A673 (cell line): ENCODE results near the gene CRYBA2.

Experiments used
- EZH2 ChIP-seq: fragments of 200-600 bp; sonication (generic); IDR thresholded peaks from 2 replicates; pipeline ENCODE4 v1.6.1; 2017; ENCODE audit warnings: borderline replicate concordance, low read depth, mild to moderate bottlenecking, mixed read lengths, antibody characterized with exemption, low read length; ENCODE audit not compliant: poor library complexity, severe bottlenecking
- TF ChIP-seq, protein P1 (sequence below): fragments of 300-800, 200-600 bp; sonication (generic); conservative IDR thresholded peaks from 2 replicates; pipeline ENCODE4 v1.5.1; 2017; ENCODE audit warnings: low read depth, mild to moderate bottlenecking, antibody characterized with exemption, low read length, moderate library complexity, mixed read lengths

DNA sequence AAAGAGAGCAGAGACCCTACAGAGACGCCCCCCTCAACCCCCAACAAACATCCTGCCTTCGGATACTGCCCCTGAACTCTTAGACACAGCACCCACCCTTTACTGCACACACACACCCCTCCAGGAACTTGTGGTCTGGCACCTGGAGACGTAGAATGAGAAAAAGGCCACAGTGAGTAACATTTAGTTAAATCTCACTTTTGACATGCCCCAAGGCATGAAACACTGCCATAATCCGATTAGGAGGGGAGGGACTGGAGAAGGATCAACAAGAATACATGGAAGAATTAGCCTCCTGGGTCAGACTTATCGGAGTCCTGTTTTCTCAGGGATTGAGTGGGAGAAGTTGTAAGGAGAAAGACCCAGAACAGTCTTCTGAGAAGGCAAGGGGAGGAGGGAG is 29.6 kb downstream of the CRYBA2 start:
- TF ChIP-seq, protein P1, sequence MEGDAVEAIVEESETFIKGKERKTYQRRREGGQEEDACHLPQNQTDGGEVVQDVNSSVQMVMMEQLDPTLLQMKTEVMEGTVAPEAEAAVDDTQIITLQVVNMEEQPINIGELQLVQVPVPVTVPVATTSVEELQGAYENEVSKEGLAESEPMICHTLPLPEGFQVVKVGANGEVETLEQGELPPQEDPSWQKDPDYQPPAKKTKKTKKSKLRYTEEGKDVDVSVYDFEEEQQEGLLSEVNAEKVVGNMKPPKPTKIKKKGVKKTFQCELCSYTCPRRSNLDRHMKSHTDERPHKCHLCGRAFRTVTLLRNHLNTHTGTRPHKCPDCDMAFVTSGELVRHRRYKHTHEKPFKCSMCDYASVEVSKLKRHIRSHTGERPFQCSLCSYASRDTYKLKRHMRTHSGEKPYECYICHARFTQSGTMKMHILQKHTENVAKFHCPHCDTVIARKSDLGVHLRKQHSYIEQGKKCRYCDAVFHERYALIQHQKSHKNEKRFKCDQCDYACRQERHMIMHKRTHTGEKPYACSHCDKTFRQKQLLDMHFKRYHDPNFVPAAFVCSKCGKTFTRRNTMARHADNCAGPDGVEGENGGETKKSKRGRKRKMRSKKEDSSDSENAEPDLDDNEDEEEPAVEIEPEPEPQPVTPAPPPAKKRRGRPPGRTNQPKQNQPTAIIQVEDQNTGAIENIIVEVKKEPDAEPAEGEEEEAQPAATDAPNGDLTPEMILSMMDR: no peak
- TF ChIP-seq EZH2: no peak
